Epithelial cell of umbilical artery (primary cell): ENCODE results near the gene KCNK17. TPM values are rescaled to one million over a fixed set of nuclear protein-coding genes. Genes with fewer than 3 reads are reported as not detected.

Experiments used
- total RNA-seq: library from RNA; depleted of rRNA; stranded (reverse); fragments of >200 nt; gene quantifications from 2 replicates; pipeline ENCODE4 v1.2.3, GENCODE V29; 2014

KCNK17 gene
- not detected in 2 replicates for total RNA-seq

DNA sequence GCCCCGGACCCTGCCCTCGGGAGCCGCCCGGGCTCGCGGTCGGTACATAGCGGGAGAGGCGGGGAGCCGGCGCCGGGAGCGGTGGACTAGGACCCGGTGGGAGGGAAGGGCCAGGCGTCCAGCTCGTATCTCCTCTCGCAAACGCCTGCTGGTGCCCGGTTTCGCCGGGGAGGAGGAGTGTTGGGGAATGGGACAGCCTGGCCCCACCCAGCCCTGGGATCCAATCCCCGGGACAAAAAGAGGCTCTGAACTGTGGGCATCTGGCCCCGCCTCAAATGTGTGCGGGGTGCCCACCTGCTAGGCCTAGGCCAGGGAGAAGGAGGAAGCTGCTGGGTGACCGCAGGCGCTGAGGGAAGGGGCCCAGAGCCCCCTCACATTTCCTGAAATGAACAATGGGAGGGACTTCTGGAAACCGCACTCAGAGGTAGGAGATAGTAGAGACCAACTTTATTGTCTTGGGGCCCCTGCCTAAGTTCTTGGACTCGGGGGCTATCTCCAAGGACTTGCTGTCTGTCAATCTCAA, at the start of gene KCNK17:
Gene KCNK17 (minus strand): TSS at position 147 of the 523 bp plus-strand sequence. CDS start 99 bp downstream, at position 48.

GRCh38 chr6:39322306-39322850, 8.2 kb upstream of the KCNK17 start, which contains the start of gene KCNK16:
Gene KCNK16, minus strand, starts transcription at chr6:39322702. Its CDS starts 162 bp downstream, at chr6:39322540.

Other genes with a start within 250 kb of the KCNK17 start
- gene SAYSD1, start 199.2 kb downstream of the KCNK17 start, total RNA-seq: 6.8 and 14.9 TPM in 2 replicates
- not detected in 2 replicates for gene KCNK5, start 84.9 kb downstream of the KCNK17 start, total RNA-seq
- not detected in 2 replicates for gene KCNK16, start 8.3 kb upstream of the KCNK17 start, total RNA-seq